Measurements from ENCODE around the gene BUD31.

BUD31 gene

DNA sequence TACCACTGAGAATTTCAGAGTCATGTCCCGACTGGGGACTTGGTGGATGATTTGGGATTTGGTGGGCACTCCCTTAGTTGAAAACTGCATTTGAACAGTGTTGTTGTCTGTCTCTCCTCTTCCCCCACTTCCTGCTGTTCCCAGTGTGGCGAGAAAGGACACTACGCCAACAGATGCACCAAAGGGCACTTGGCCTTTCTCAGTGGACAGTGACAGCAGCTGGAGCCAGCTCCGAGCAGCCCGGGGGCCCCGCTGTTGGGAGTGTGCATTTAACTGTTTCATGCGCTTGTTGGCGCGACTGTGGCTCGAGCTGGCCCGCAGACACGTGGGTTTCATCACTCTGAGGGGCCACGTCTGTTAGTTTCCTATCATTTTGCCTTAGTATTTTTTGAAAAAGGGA lies 47.5 kb downstream of the BUD31 start:
- TF ChIP-seq GATA2 (IDR thresholded peaks at IDR 0.05; ENCODE audit: low read depth, low read length) = no peak
- no peak for TF ChIP-seq GATA3 (IDR thresholded peaks at IDR 0.05; ENCODE audit: low read depth, low read length)

DNA sequence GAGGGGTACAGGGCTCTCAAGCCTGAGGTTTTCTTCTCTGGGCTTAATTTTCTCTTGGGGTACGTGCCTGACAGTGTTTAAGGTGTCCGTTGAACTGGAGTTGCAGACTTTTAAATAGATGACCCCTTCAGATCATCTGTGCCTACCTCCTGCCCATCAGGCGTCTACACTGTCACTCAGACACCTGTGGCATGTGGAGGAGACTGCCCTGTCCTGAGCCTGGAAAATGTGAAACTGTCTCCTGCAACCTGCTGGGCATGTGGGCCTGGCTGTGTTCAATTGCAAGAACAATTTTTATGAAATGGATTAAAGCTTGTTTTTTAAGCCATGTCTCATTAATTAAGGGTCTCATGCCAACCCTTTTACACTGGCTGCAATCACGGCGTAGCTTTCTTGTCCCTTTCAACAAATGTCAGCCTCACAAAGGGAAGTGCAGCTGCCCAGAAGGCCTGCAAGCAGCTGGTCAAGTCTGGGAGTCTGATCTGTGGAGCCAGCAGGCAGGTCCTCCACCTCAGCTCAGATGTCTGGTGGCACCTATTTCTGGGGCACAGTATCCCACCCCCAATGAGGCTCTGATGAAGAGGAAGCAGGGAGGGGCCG lies 48.4 kb downstream of the BUD31 start:
- TF ChIP-seq GATA3 (IDR thresholded peaks at IDR 0.05; ENCODE audit: low read depth, low read length) = no peak
- TF ChIP-seq GATA2 (IDR thresholded peaks at IDR 0.05; ENCODE audit: low read depth, low read length) = no peak

DNA sequence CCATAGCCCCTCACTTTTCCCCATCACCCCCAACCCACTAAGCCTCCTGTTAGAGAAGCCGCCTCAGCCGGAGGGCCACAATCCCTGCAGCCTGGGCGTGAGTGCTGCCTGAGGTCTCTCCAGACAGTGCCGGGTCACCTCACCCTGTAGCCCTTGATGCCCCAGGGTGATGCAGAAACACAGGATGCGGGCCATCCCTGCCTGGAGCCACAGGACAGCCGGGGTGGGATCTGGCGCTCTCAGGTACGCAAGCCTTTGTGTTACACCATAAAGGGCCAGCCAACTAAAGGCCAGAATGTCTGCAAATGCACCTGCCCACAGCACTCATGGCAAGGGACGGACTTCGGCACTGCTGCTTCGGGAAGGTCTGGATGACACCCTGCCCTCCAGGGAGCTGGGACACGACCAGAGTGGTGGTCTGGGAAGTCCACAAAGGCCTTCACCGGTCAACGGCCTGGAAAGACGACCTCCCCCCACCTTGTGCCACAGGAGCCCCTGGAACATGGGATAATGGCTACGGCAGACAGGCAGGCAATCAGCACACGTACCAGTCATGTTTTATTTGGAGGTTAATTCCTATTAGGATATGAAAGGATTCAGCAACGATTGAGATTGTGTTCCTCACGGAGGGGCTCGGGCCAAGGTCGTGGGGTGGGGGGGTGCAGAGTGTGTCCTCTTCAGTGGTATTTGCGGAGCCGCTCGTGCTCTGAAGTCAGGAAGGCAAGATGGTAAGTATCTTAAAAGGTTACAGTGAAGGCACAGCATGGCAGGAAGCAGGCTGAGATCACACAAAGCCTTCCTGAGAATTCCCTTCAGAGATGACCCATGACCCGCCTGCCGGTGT lies 49.1 kb downstream of the BUD31 start:
- TF ChIP-seq GATA3 (IDR thresholded peaks at IDR 0.05; ENCODE audit: low read depth, low read length) (no peak), GATA2 (IDR thresholded peaks at IDR 0.05; ENCODE audit: low read depth, low read length) (no peak)

DNA sequence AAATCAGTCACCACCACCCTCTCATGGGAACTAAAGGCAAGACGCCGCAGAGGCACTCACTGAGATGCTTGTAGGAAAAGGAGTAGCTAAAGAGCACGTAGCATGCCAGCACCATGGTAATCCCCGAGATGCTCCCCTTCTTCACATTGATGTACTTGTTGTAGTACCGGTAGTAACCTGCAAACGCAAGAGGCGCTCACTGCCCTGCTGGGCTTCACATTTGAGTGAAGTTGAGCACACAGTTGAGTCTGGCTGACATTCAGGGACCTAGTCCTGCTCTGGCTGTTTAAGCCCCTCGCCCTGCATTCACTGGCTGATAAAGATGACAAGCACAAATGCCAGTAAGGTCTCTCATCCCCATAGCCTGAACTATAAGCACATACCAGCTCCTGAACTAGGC lies 50.3 kb downstream of the BUD31 start:
- TF ChIP-seq GATA2 (IDR thresholded peaks at IDR 0.05; ENCODE audit: low read depth, low read length) (no peak), GATA3 (IDR thresholded peaks at IDR 0.05; ENCODE audit: low read depth, low read length) (no peak)

DNA sequence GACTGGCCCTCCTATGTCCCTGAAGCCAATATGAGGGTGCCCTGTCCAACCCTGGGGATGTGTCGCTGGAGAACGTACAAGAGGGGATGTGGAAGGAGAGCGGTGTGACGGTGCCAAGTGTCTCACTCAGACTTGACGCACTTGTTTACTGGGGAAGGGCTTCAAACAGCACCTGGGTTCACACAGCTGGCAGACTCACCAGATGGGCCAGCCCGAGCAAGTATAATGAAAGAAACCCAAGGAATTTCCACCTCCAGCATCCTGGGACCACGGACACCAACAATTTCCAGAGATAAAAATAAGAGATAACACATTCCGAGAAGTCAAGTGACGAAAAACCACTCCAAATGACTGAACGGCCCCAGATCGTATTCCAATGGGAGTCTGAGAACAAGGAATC lies 51.9 kb downstream of the BUD31 start:
- TF ChIP-seq GATA2 (IDR thresholded peaks at IDR 0.05; ENCODE audit: low read depth, low read length) = no peak
- no peak for TF ChIP-seq GATA3 (IDR thresholded peaks at IDR 0.05; ENCODE audit: low read depth, low read length)

GRCh38 chr7:99461221-99461620 lies 52.5 kb downstream of the BUD31 start:
- TF ChIP-seq GATA2 (IDR thresholded peaks at IDR 0.05; ENCODE audit: low read depth, low read length) (no peak), GATA3 (IDR thresholded peaks at IDR 0.05; ENCODE audit: low read depth, low read length) (no peak)

- no peak for TF ChIP-seq GATA2 (IDR thresholded peaks at IDR 0.05; ENCODE audit: low read depth, low read length)
- TF ChIP-seq GATA3 (IDR thresholded peaks at IDR 0.05; ENCODE audit: low read depth, low read length) = no peak
These were observed 56.6 kb downstream of the BUD31 start for GRCh38 chr7:99465421-99465768.

GRCh38 chr7:99468336-99468918 lies 59.7 kb downstream of the BUD31 start:
- TF ChIP-seq GATA2 (IDR thresholded peaks at IDR 0.05; ENCODE audit: low read depth, low read length) (no peak), GATA3 (IDR thresholded peaks at IDR 0.05; ENCODE audit: low read depth, low read length) (no peak)

Measured in SH-SY5Y (cell line).